HG02884 (cell line): ENCODE results near the gene PLAU.
"Not testable (repeated sequence)": the region's sequence is repeated elsewhere in the genome, so short reads cannot be mapped to it uniquely, and the experiment has no call there.

Experiments used
- ATAC-seq: cut with Tn5 transposase; IDR thresholded peaks from one replicate; pipeline ENCODE4 v1.9.1; 2021; ENCODE audit warnings: mild to moderate bottlenecking, moderate library complexity; ENCODE audit not compliant: unreplicated experiment

The PLAU gene

DNA sequence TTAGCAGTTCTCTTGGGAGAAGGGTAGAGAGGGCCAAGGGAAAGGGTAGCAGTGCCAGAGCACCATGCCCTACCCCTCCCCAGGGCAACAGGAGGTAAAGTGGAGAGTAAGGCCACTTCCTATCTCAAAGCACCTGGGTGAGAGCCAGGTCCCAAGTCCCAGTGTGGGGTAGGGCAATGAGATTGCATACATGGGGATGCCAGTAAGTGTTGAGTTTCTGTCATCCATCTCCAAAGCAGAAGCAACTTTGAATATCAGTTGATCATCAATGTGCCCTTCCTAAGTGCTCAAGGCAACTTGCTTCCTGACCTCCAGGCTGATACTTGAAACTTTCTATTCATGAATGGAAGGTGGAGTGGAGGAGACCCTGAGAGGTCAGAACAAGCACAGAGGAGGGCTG lies 34.4 kb upstream of the PLAU start:
- no peak for ATAC-seq

DNA sequence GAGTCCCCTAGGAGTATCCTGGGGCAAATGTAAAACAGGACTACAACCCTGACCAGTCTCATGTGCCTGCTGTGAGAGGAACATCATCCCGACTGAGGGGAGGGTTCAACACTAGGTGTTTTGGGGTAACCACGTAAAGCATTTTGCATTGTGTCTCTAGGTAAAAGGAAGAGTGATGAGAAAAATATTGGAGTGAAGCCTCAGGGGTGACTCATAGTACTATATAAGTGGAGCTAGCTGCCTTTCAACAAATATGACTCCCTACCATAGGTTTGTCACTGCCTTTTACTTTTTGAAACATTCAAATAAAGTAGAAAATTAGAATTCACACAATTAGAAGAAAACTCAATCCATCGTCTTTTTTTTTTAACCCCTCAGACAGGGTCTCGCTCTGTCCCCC lies 34.0 kb upstream of the PLAU start:
- ATAC-seq: no peak

GRCh38 chr10:73877533-73878160 lies 33.3 kb upstream of the PLAU start:
- ATAC-seq: no peak

- ATAC-seq: no peak
These were observed 32.6 kb upstream of the PLAU start for GRCh38 chr10:73878365-73878764.

DNA sequence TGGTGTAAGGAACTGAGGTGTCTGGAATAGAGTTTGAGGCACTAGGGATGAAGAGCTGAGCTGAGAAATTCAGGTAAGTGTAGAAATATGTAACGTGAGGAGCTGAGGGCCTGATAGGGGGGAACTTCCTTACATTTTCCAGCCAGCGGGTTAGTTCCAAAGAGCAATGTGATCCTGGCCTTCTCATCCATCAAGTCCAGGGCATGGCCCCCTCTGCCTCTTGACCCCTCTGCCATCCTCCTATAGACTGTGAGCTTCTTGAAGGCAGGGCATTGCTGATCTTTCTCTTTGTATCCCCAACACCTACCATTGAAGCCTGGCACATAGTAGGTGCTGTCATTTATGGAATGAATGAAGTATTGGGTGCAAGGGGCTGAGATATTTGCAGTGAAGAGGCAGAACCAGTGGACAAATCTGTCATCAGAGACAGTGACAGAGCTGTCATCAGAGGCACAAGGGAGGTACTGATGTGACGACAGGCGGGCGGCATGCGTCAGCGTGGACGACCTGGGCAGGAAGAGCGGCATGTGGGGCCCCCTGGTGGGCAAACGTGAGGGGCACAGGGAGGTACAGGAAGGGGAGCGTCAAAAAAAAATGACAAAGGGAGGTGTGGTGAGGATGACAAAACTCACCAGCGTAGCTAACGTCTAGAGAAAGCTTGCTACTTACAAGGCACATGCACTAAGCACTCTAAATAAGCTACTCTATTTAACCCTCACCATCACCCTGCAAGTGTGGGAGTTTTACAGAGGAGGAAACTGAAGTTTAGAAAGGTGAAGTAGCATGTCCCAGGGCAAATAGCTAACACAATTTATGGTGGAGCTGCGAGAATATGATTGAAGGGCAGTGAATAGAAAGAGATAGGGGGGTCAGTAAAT lies 31.4 kb upstream of the PLAU start:
- ATAC-seq: peak; percentile 82

DNA sequence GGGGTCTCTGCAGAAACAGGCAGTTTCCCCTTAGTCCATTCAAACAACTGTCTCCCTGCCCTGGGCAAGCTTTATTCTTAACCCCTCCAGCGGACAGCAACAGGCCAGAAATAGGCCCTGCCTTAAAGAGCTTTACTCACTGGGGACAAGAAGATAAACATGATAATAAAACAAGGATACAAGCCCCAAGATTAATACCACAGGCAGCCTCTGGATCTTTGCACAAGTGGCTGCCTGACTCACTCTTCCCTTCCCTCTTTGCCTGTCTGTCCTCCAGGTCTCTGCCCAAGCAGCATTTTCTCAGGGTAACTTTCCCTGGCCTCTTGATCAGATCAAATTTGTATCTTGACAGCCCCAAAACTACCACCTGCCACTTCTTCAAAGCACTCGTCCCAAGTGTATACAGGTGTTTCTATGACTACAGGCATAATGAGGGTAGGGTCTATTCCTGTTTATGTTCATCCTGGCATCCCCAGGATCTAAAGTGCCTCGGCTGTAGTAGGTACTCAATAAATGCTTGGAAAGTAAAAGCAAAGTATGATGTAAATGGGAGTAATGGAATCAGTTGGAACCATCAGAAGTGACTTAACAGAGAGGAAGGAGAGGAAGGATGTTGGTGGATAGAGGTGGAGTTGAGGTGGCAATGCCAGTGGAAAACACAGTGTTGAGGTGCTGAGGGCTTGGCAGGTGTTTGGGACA lies 29.6 kb upstream of the PLAU start:
- ATAC-seq: no peak

DNA sequence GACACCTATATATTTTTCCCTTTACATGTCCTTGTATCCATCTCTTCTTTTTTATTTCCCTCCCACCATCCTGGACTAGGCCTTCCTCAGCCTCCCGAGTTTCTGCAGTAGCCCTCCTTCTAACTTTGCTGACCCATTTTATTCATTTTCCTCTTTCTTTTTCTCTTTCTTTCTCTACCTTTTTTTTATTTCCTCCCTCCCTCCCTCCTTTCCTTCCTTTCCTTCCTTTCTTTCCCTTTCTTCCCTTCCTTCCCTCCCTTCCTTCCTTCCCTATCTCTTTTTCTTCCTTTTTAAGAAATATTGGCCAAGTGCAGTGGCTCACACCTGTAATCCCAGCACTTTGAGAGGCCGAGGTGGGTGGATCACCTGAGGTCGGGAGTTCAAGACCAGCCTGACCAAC lies 26.9 kb upstream of the PLAU start:
- no peak for ATAC-seq

DNA sequence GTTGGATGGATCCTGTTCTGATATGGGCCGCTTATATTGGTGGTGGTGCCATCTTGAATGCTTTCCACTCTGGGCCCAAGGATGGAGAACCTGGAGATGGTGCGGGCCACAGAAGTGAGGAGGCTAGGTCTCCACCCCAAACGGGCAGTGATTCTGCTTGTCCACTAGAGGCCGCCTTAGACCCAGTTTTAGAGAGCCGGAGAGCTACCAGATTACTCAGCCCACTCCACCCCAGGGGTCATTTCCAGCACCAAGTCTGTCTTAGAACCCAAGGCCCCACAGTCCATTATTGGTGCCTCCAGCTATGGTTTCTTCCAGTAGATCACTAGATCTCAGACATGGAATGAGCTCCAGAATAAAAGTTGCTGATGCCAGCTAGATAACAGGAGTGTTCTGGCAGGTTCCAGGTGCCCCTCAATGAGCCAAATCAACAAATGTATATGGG lies 24.8 kb upstream of the PLAU start:
- ATAC-seq: peak; percentile 73

DNA sequence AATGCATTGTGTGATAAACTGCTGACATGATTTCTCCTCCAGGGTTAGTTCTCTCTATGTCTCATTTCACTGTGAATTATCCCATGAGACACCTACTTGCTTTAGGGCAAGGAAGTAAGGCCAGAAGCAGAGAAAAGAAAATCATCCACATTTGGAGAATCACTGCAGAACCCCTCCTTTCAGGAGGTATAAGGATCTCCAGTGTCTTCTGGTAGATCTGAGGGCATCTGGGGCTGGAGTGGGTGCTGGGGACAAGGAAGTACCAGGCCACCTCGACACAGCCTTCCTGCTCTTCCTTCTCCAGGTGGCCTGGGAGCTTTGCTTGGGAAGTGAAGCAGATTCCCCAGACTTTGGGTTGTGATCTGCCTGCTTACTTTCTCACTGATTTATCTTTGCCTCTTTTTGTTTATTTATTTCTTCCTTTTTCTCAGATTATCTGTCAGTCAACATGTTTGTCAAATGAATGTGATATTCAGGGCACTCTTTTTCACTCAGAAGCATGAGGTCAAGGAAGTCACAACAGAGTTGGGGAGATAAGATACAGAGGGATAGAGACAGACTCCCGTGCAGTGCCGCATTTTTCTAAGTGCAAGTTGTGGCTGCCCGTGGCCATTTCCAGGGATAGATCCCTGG lies 24.2 kb upstream of the PLAU start:
- ATAC-seq: no peak

- ATAC-seq: no peak
These were observed 23.5 kb upstream of the PLAU start for GRCh38 chr10:73887294-73888039.

- ATAC-seq: no peak
These were observed 22.4 kb upstream of the PLAU start for GRCh38 chr10:73888514-73888913.

GRCh38 chr10:73889014-73889413 lies 21.9 kb upstream of the PLAU start:
- no peak for ATAC-seq

GRCh38 chr10:73889416-73889815 lies 21.5 kb upstream of the PLAU start:
- not testable (repeated sequence) for ATAC-seq

DNA sequence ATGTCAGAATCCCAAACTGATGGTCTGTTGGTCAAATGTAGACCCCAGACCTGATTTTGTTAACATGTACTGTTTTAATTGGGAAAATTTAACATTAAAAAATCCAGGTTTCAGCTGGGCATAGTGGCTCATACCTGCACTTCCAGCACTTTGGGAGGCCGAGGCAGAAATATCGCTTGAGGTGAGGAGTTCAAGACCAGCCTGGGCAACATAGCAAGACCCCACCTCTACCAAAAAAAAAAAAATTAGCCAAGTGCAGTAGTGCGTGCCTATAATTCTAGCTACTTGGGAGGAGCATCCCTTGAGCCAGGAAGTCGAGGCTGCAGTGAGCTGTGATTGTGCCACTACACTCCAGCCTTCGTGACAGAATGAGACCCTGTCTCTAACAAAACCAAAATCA lies 20.7 kb upstream of the PLAU start:
- ATAC-seq: no peak

GRCh38 chr10:73890830-73891229 lies 20.1 kb upstream of the PLAU start:
- ATAC-seq: not testable (repeated sequence)

DNA sequence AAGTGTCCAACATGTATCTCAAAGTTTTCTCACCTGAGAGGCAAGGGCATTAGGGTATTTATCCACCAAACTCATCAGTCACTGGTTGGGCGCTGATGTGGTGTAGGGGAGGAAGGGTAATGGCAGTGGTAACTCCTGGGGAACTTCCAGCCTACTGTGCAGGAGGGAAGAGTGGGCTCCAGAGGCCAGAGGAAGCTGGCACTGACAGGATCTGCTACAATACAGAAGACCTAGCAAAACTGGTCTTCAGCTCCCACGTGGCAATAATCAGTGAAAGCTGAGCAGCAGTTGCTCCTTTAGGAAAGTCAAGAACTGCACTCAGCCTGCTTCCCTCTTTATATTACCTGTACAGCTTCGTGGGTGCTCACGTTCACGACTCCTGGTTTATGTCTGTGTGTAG lies 19.4 kb upstream of the PLAU start:
- ATAC-seq: no peak

DNA sequence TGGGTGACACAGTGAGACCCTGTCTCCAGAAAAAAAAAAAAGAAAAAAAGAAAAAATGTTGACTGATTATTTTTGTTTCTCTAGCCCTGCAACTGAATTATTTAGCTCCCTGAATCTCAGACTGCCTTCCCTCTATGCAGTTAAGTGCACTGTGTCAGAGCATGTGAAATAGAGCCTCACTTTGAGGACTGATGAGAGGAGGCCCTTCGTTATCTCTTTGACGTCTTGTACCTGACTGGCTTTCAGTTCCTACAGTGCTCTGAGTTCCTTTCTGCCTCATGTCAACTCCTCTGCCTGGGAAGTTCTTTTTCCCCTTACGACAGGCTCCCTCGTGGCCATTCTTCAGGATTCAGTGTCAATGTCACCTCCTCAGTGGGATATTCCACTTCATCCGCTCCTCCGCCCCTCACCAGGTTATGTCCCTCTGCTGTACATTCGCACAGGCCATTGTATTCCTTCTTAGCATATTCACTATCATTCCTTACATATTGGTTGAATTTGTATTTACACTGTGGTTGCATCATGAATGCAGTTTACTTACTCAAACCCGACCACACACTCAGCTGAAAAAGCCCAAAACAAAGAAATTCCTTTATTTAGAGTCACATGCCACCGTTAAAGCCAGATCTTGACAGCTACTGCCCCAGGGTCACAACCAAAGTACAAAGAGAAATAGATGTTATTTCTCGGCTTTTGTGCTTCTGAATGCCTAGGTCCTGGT lies 18.5 kb upstream of the PLAU start:
- no peak for ATAC-seq

GRCh38 chr10:73893426-73893825 lies 17.5 kb upstream of the PLAU start:
- no peak for ATAC-seq

GRCh38 chr10:73894245-73894971 lies 16.5 kb upstream of the PLAU start:
- ATAC-seq: no peak
